ENCODE measurements around the gene RAB23.

DNA sequence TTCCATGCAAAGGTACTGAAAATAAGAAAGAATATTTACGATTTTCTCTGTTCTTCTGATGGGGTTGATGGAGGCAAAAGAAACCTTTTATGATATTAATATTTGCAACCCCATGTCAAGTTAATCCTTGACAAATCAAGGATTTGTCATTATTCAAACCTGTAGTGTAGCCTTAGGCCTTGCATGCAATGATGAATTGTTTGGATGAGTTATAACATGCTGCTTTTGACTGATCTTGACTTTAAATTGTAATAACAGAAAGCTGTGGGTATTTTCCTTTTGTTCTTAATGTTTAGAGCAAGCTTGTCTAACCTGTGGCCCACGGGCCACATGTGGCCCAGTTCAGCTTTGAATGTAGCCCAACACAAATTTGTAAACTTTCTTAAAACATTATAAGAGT lies 63.0 kb downstream of the RAB23 start:
- TF ChIP-seq, protein P1, sequence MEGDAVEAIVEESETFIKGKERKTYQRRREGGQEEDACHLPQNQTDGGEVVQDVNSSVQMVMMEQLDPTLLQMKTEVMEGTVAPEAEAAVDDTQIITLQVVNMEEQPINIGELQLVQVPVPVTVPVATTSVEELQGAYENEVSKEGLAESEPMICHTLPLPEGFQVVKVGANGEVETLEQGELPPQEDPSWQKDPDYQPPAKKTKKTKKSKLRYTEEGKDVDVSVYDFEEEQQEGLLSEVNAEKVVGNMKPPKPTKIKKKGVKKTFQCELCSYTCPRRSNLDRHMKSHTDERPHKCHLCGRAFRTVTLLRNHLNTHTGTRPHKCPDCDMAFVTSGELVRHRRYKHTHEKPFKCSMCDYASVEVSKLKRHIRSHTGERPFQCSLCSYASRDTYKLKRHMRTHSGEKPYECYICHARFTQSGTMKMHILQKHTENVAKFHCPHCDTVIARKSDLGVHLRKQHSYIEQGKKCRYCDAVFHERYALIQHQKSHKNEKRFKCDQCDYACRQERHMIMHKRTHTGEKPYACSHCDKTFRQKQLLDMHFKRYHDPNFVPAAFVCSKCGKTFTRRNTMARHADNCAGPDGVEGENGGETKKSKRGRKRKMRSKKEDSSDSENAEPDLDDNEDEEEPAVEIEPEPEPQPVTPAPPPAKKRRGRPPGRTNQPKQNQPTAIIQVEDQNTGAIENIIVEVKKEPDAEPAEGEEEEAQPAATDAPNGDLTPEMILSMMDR (IDR thresholded peaks at IDR 0.05; ENCODE audit: insufficient read depth, low read depth, low read length): no peak
- TF ChIP-seq EZH2 (IDR thresholded peaks at IDR 0.05; ENCODE audit: insufficient read depth, low read length): no peak
